GM19397 (cell line): ENCODE data around the gene PRICKLE3.

Experiments used
- ATAC-seq: cut with Tn5 transposase; IDR thresholded peaks from one replicate; pipeline ENCODE4 v1.9.1; 2021; ENCODE audit warnings: mild to moderate bottlenecking, moderate library complexity; ENCODE audit not compliant: unreplicated experiment

Gene PRICKLE3

DNA sequence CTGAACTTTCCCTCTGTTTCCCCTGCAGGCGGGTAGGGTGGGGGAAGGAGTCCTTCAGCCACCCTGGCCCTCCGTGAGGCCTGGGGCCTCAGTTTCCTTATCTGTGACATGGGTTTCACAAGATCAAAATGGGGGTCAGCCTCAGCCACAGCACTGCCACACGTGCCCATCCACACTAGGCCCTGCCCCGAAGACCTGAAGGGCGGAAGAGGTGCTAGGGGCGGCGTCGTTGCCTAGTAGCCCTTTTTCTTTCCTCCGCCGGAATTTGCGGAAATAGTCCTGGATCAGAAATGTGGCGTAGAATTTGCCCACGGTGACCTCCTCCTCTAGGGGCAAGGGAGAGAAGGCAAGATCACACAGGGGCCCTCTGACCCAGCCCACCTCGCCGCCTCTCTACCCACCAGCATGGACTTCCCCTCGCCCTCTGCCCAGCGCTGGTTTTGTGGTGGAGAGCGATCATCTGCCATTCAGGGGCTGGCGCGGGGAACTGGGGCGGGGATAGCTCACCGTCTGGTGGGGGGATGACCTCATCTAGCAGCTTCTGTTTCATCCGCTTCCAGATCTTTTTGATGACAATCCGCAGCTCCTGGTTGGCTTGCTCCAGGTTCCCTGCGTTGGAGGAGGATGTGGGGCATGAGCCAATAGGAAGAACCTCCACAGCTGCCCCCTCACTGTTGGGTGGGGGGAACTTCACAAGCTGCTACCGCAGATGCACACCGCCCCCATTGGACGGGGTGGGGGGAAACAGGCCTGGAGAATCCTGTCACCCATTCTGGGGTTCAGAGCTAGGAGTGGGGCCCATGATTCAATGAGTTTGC lies 23.5 kb upstream of the PRICKLE3 start:
- ATAC-seq: no peak

DNA sequence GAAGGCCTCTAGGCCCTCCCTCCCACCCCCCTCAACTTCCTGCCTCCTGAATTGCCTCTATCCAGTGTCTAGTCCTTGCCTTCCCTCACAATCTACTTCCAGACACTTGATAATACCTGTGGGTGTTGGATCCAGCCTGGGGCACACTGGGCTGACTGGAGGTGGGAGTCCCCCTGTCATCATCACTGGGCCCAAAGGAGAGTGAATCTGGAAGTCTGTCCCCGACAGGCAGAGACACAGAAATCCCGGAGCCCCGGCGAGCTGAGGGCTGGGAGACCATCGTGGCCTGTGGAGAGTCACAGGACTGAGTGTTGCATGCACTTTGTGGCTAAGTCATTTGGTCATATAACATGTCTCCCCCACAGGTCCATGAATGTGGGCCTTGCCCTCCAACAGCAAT lies 22.2 kb upstream of the PRICKLE3 start:
- no peak for ATAC-seq

DNA sequence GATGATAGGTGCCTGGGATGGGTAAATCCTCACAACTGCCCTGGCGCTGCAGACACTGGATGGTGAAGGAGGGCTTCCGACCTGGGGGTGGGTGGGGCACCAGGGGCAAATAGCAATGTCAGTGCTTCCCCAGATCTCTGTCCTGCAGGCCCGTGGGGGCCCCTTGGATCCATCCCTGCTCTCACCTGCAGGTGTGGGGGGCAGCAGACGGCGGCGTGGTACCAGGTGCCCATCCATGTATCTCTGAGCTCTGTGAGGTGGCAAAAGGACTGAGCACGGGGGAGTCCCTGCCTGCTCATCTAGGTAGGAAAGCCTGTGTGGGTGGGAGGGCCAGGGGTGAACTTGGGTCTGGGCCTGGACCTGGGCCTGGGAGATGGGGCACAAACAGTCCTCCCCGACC lies 20.4 kb upstream of the PRICKLE3 start:
- ATAC-seq: no peak

DNA sequence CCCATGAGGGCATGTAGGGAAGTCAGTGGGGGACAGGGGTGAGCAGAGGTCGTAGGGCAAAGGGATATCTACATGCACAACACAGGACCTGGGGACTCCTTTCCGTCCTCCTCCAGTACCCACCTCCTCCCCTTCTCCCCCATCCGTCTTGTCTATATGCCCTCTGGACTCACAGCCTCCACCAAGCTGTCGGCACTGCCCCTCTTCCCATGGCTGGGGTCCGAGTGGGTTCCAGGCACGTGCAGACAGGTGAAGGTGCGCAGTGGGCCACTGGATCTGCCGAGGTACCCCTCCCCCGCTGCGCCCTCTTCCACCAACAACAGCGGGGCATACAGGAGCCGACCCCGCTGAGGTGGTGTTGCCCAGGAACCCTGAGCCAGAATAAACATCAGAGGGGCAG lies 19.3 kb upstream of the PRICKLE3 start:
- ATAC-seq: no peak

DNA sequence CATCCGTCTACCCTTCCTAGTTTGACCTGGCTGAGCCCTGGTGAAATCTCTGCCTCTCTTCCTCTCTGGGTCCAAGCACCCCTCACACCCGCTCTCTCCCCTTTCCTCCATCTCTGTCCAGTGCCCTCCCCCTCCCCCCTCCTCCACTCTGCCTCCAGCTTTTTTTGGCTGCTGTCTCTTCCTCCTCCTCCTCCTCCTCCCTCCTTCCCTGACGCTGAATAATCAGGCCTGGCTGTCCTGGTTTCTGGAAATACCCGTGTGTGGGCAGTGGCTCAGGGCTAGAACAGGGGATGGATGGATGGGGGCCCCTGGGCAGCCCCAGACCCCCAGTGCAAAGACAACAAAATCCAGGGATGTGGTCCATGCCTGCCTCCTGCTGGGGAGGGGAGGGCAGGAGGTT lies 18.5 kb upstream of the PRICKLE3 start:
- ATAC-seq: no peak

DNA sequence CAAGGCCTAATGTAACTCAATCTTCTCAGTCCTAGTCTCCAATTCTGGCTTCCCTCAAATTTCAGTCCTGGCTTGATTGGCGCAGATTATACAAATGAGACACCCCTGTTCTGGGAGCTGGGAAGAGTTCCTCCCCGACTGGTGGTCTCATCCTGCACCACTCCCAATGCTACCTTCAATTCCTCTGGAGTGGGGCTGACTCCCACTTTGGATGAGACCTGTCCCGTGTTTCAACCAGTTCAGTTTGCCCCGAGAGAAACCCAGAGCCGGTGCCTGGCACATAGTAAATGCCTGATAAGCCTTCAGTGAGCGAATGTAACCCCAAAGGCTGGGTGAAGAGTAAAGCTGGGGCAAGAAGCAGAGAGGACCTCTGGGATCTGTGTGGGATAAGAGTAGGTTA lies 17.8 kb upstream of the PRICKLE3 start:
- no peak for ATAC-seq

DNA sequence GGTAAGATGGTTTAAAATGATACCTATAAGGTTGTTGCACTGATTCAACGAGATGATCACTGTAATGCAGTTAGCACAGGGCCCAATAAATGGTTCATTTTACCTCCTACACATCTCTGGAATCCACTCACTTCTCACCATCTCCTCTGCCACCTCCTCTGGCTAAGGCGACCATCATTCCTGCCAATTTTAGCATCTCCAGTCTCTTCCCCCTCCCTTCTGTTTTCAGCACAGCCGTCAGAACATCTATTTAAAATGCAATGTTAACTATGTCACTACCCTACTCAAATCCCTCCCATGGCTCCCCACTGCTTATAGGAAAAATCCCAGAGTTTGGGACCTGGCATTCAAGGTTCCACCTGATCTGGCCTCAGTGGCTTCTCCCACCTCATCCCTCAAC lies 17.4 kb upstream of the PRICKLE3 start:
- no peak for ATAC-seq

DNA sequence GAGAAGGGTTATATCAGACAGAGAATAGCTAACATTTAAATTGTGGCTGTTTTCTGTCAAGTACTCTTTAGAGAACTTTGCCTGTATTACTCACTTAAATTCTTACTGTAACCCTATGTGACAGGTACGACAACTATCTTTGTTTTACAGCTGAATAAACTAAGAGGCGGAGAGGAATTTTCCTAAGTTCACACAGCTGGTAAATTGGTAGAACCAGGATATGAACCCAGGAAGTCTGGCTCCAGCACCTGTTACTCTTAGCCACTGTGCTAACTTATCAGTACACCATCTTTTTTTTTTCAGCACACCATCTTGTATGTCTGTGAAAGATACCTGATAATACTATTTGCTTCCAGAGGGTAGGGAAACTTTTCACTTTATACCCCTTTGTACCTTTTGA lies 15.8 kb upstream of the PRICKLE3 start:
- no peak for ATAC-seq

DNA sequence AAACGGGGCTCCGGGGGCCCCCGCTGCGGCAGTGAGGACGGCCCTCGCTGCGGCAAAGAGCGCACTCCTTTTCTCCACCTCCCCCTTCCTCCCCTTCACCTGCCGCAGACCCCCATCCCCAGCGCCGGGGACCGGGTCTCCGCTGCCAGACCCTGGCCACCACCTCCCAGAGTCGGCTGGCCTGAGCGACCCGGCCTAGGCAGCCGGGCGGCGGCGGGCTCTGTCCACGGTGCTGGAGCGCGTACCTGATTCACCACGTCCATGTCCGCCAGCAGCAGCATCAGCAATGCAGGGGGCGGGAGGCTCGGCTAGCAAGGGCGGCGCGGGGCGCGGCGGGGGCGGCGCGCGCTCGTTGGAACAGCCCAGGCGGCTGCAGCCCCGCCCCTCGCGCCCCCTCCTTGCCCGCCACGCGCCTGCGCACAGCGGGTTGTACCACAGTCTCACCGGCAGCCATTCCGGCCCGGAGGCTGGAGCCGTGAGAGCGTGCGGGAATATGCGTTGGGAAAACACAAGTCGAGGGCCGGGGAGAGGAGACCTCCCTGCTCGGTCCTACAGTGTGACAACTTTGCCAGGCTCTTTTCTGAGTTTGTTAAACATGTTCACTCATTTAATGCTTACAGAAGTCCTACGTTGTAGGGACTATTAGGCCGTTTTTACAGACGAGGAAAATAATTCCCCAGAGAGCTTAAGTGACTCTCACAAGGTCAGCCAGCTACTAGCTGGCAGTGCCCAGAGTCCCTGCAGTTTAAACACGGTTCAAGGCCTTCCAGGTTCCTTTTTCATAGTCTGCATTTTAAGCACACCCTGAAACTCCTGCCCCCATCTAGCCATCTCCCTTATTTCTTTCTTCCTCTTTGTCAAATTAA lies 14.0 kb upstream of the PRICKLE3 start, which contains the start of gene SYP:
TSS of gene SYP (minus strand) at position 288 of the 866 bp plus-strand sequence. CDS start at position 281, 7 bp downstream.
- ATAC-seq: peak; percentile 98

DNA sequence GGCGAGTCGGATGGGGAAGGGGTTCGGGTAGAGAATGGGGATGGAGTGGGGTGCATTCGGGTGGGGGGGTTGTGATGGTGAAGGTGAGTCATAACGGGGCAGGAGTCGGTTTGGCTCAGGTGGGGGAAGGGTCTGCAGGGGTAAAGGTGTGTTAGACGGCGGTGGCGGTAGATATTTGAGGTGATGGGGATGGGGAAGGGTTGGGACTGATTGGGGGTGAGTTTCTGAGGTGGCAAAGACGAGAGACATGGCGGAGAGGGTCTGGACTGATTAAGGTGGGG lies 13.1 kb upstream of the PRICKLE3 start:
- ATAC-seq: no peak

DNA sequence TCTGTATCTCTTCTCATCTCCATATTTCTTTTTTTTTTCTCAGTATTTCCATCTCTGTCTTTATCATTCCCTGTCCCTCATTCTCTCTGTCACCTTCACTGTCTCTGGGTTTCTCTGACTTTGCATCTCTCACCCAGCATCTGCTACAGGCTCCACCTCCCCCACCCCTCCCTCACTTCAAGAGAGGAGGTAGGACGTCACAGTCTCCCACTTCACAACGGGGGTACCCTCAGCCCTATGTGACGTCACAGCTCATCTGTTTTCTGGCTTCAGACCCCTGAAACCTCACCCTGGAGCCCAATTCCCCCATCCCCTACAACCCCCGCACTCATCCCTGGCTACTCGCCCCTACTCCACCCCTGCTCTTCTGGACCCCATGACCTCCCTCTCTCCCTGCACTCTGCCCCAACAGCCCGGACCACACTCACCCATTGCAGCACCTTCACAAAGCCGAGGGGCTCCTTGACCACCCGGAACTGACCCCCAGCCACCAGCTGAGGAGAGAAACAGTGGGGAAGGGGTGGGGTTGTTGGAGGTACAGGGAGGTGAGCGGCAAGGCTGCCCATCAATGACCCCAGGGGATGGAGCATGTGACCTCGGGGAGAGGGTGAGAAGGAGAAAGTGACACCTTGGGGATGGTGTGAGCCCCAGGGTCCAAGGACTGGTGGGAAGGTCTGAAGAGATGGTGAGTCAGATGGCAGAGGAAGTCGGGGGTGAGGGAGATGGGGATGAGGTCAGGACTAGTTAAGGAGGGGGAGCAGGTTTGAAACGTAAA lies 12.6 kb upstream of the PRICKLE3 start:
- no peak for ATAC-seq

DNA sequence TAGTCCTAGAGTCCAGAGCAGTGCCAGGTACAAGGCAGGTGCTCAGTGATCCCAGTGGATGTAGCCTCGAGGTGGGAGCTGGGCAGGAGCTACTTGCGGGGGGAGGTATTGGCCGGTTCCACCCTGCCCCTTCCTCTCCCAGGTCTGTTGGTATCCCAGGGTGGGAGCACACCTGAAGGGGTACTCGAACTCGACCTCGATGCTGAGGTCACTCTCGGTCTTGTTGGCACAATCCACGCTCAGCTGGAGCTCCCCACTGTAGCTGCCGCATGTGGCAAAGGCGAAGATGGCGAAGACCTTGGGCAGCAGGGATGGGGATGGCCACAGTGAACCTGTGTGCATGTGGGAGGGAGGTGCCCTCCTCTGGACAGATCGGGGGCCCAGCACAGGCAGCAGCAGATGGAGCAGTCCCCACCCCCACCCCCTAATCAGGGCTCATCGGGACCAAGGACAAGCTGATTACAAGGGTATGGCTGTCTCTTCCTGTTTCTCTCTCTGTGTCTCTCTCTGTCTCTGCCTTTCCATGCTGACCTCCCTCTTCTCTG lies 11.4 kb upstream of the PRICKLE3 start:
- no peak for ATAC-seq

DNA sequence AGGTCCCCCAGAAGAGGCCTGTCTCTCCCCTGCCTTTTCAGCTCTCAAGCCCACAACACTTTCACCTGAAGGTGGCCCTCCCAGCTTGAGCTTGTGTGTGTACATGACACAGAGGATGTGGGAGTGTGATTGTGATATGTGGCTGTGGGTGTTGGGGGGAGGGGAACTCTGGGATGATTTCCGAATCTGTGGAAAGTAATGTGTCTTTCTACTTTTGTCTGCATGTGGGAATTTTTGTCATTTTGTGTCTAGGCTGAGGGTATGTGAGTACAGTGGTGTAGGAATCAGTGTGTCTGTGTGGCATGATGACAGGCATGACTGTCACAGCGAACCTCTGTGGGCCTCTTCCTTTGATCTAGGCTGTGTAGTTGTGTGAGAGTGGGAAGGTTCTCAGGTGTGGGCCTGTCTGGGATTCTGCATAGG lies 7.4 kb upstream of the PRICKLE3 start:
- no peak for ATAC-seq

DNA sequence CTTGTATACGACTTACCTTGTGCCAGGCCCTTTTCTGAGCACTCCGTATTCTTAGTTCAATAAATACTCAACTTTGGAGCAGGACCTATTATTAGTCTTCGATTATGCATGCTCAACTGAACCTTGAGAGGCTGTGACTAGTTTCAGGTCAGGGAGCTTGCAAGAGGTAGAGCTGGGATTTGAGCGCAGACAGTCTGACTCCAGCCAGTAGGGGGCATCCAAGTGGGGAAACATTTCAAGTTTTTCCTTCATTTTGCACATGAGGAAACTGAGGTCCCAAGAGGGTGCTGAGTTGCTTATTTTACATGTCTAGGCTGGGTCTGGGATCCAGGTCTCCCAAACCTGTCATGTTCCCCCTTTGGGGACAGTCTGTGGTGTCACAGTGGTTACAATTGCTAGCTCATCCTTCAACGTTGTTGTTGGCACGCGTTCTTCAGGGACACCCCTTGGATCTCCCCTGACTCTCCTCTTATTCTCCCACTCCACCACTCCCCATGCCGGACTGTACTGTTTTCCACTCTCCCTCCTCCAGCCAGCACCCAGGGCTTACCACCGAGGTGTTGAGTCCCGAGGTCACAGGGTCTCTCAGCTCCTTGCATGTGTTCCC lies 6.7 kb upstream of the PRICKLE3 start:
- no peak for ATAC-seq

DNA sequence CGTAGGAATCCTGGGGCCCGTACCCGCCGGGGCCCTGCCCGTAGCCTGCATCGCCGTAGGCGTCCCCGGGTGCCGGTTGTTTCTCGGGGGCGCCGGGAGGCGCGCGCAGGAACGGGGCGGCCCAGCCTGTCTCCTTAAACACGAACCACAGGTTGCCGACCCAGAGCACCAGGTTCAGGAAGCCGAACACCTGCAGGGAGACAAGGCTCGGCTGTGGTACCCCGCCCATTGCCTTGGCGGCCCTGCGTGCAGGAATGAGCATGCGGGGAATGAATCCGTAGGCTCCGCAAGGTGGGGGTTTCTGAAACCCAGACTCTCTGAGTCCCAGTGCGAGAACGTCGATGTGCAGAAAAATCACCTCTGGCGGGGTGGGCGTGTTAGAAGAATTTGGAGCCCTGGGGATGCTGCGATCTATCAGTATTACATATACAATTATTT lies 5.4 kb upstream of the PRICKLE3 start:
- peak; percentile 22 for ATAC-seq

DNA sequence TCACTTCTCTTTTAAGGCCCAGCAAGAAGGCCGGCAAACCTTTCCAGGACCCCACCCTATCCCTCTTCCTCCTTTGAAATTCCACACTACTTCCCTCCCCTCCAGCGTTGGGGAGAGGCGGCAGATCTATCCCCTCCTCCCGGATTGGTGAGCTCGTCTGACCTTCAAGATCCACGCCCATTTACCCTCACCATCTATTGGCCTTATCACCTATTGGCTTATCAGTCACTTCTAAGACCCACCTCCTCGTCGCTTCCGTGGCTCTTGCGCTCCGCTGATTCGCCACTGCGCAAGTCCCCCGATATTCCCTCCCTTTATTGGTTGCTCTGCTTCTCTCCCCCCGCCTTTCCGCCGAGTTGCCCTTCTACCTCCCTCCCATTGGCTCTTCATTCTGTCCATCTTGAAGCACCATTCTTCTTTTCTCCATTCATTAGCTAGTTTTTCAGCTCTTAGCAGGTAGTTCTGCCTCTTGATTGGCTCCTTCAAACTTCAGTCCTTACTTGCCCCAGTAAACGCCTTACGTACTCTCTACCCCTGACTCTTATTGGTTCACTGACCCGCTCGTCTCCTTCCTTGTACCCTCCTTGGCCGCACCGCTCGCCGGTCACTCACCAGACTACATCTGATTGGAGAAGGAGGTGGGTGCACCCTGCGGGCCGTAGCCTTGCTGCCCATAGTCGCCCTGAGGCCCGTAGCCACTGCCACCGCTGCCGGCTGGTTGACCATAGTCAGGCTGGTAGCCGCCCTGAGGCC lies 4.8 kb upstream of the PRICKLE3 start:
- peak; percentile 88 for ATAC-seq

DNA sequence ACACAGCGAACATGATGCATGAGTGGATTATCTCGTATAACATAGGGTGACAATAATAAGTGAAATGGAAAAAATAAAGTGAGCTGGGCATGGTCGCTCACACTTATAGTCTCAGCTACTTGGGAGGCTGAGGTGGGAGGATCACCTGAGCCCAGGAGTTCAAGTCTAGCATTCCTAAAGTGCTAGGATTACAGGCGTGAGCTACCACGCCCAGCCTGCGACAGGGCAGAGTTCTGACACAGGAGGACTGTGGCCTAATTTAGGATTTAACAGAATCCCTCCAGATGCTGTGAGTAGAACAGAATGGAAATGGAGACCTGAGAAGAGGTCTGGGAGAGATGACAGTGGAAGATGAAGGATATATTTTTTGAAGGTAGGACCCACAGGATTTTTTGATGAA lies 3.4 kb upstream of the PRICKLE3 start:
- no peak for ATAC-seq

DNA sequence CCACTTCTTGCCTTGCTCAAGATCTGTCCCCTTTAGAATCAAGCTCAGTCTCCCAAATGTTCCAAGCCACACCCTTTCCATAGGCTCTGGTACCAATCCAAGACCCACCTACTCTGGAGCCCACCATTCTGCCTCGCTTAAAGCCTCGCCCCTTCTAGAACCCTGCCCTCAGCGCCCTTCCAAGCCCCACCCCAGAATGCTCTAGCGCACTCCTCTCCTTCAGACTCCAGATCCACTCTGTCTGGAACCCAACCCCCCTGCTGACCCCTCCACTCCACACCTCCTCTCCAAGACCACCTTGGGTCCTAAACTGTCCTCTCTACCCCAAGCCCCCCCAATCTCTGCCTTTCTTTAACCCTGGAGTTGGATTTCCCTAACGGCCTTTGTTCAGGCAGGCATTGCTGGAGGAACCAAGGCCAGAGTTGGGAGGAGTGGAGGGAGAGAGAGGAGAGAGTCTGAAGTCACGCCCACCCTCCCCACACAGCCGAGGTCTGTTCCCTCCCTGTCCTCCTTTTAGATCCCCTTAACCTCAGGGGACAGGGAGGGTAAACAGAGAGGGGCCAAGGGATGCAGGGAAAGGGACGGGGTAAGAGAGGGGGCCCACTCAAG lies 2.4 kb upstream of the PRICKLE3 start:
- no peak for ATAC-seq

DNA sequence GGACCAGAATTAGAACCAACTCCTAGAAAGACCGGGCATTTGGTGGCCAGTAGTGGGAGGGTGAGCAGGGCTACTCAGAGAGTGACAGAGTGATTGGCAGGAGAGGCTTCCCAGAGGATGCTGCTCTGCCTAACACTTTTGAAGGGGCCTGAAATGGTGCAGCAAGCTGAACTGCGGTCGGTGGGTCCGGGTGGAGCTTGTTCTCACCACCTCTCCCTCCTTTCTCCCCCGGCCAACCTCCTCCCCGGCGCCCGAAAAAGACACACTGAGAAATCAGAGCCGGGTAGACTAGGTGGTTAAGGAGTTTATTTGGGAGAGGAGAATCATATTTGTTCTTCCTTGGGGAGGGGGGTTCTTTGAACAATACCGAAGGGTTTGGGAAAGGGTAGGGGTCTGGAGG lies 1.4 kb upstream of the PRICKLE3 start:
- ATAC-seq: no peak

DNA sequence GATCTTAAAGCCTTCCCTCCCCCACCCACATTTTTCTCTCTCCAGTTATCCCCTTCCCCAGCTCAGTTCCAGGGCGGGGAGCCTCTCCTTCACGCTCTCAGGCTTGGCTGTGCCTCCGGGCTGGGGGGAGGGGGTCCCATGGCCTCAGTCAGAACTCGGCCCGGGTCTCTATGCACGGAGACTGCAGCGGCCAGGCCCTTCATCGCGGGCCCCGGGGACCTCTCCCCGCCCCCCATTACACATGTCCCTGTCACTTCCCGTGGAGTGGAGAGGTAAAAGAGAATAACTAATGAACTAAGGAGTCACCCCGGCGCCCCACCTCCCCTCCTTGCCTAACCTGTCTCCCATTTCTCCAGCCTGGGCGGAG lies 838 bp upstream of the PRICKLE3 start:
- ATAC-seq: no peak
